Tibial nerve (tissue), 4 donors: Measurements from ENCODE around the gene CD6.

Source experiments
- CTCF ChIP-seq, 5 experiments: fragments of 200-600 bp in 3 of 5; fragments of 450-650 bp in 2 of 5; sonication (generic) in 3 of 5; IDR thresholded peaks; one replicate each; pipeline ENCODE4 v1.5.1; 2016 to 2019; ENCODE audit warnings: antibody characterized with exemption in 5 of 5, mild to moderate bottlenecking in 3 of 5, moderate library complexity in 2 of 5
- EP300 ChIP-seq, 2 donors: sonication (generic); formaldehyde crosslinking; IDR thresholded peaks; one replicate each; pipeline ENCODE4 v1.6.1; 2017; ENCODE audit warnings: antibody characterized with exemption in 2 of 2, mild to moderate bottlenecking in 1 of 2
- POLR2A ChIP-seq, 2 donors: fragments of 450-650 bp; IDR thresholded peaks; one replicate each; pipeline ENCODE4 v1.6.1; 2017; ENCODE audit warnings: antibody characterized with exemption in 2 of 2, mild to moderate bottlenecking in 2 of 2, moderate library complexity in 2 of 2

GRCh38 chr11:60926500-60926899 is 45.0 kb upstream of the CD6 start:
- TF ChIP-seq CTCF (IDR thresholded peaks at IDR 0.05) = no peak
- no peak for TF ChIP-seq POLR2A (IDR thresholded peaks at IDR 0.05)
- no peak for TF ChIP-seq EP300 (IDR thresholded peaks at IDR 0.05)
